Fibroblast of lung (primary cell): Measurements from ENCODE around the gene C7orf33. TPM values are rescaled to one million over a fixed set of nuclear protein-coding genes. Genes with fewer than 3 reads are reported as not detected.
"Not testable (repeated sequence)": the region's sequence is repeated elsewhere in the genome, so short reads cannot be mapped to it uniquely, and the experiment has no call there.

Experiments used
- DNase-seq, 2 donors: peaks; one replicate each; pipeline versions ENCODE4 v3.0.0 to v3.0.0-alpha.2; 2010; ENCODE audit warnings: low read depth in 2 of 2
- H2AFZ ChIP-seq: 2 replicates; pipeline ENCODE4 v1.5.1; 2012; ENCODE audit warnings: low read length, control low read depth, inconsistent platforms
- H3K27ac ChIP-seq: 2 replicates; pipeline ENCODE4 v1.5.1; 2011; ENCODE audit warnings: low read length, control low read depth; ENCODE audit not compliant: insufficient read depth
- H3K27me3 ChIP-seq: 2 replicates; pipeline ENCODE4 v1.5.1; 2011; ENCODE audit warnings: mild to moderate bottlenecking, low read length; ENCODE audit not compliant: control insufficient read depth, insufficient read depth
- H3K36me3 ChIP-seq: 2 replicates; pipeline ENCODE4 v1.5.1; 2011; ENCODE audit warnings: low read length; ENCODE audit not compliant: control insufficient read depth, insufficient read depth
- H3K4me1 ChIP-seq: 2 replicates; pipeline ENCODE4 v1.5.1; 2011; ENCODE audit warnings: low read length; ENCODE audit not compliant: control insufficient read depth, insufficient read depth; ENCODE audit errors: extremely low read depth
- H3K4me2 ChIP-seq: 2 replicates; pipeline ENCODE4 v1.5.1; 2011; ENCODE audit warnings: low read length, control low read depth; ENCODE audit not compliant: insufficient read depth; ENCODE audit errors: extremely low read depth
- H3K4me3 ChIP-seq, 4 experiments: fragments of 200-600 bp in 1 of 4; sonication (generic) in 1 of 4; replicated peaks in 1 of 4; 2 replicates each; pipeline ENCODE4 v1.5.1; 2011 to 2016; ENCODE audit warnings: low read length in 4 of 4, low read depth in 3 of 4, mild to moderate bottlenecking in 3 of 4, control low read depth in 2 of 4, inconsistent platforms in 1 of 4, mixed read lengths in 1 of 4; ENCODE audit not compliant: insufficient read depth in 1 of 4; ENCODE audit errors: control extremely low read depth in 1 of 4
- H3K79me2 ChIP-seq: 2 replicates; pipeline ENCODE4 v1.5.1; 2012; ENCODE audit warnings: mild to moderate bottlenecking, low read length, inconsistent platforms; ENCODE audit not compliant: control insufficient read depth, insufficient read depth
- H3K9ac ChIP-seq: 2 replicates; pipeline ENCODE4 v1.5.1; 2011; ENCODE audit warnings: mild to moderate bottlenecking, low read length, control low read depth; ENCODE audit not compliant: insufficient read depth
- H3K9me3 ChIP-seq: 2 replicates; pipeline ENCODE4 v1.5.1; 2012; ENCODE audit warnings: low read depth, low read length; ENCODE audit not compliant: control insufficient read depth, insufficient read depth
- H4K20me1 ChIP-seq: 2 replicates; pipeline ENCODE4 v1.5.1; 2011; ENCODE audit warnings: low read length; ENCODE audit not compliant: control insufficient read depth, insufficient read depth; ENCODE audit errors: extremely low read depth
- EZH2 ChIP-seq: IDR thresholded peaks from 2 replicates; pipeline ENCODE4 v1.5.1; 2012; ENCODE audit warnings: low read length, control low read depth, mild to moderate bottlenecking; ENCODE audit errors: missing control alignments
- polyA plus RNA-seq, 2 donors: library from polyadenylated mRNA; depleted of rRNA in 1 of 2; stranded (reverse) in 1 of 2; unstranded in 1 of 2; fragments of >200 nt; gene quantifications; 2 replicates each; pipeline ENCODE4 v1.2.1, GENCODE V29; 2011 to 2012; ENCODE audit warnings: missing spikeins in 1 of 2
- total RNA-seq: library from RNA; depleted of rRNA; stranded (reverse); fragments of >200 nt; gene quantifications from 2 replicates; pipeline ENCODE4 v1.2.1, GENCODE V29; 2014
- TF ChIP-seq, protein P1 (sequence below), 2 donors: IDR thresholded peaks in 1 of 2; conservative IDR thresholded peaks in 1 of 2; 1 replicate in 1 of 2; 2 replicates in 1 of 2; pipeline ENCODE4 v1.5.1; 2011 to 2012; ENCODE audit warnings: low read length in 2 of 2, control low read depth in 1 of 2, inconsistent platforms in 1 of 2, low read depth in 1 of 2, mild to moderate bottlenecking in 1 of 2

The C7orf33 gene
- total and polyA plus RNA-seq, 2 donors (not counting 1 experiment from before 2014, with no cell fraction given), result not detected

GRCh38 chr7:148571381-148571780 lies 19.2 kb upstream of the C7orf33 start:
- DNase-seq, result no peak
- H3K36me3 ChIP-seq, result no peaks in the 10 kb centered on the region
- H3K9me3 ChIP-seq, result no peaks in the 10 kb centered on the region
- H3K4me1 ChIP-seq, result no peaks in the 10 kb centered on the region
- H3K79me2 ChIP-seq, result no peaks in the 10 kb centered on the region
- no peak overlapping the region for H3K4me2 ChIP-seq
- H3K27me3 ChIP-seq, result no peaks in the 10 kb centered on the region
- no peaks in the 10 kb centered on the region for H4K20me1 ChIP-seq
- H3K9ac ChIP-seq, result no peak overlapping the region
- no peak overlapping the region for H2AFZ ChIP-seq
- no peak overlapping the region for H3K4me3 ChIP-seq
- H3K27ac ChIP-seq, result no peak overlapping the region
- TF ChIP-seq EZH2, result no peak
- TF ChIP-seq, protein P1, sequence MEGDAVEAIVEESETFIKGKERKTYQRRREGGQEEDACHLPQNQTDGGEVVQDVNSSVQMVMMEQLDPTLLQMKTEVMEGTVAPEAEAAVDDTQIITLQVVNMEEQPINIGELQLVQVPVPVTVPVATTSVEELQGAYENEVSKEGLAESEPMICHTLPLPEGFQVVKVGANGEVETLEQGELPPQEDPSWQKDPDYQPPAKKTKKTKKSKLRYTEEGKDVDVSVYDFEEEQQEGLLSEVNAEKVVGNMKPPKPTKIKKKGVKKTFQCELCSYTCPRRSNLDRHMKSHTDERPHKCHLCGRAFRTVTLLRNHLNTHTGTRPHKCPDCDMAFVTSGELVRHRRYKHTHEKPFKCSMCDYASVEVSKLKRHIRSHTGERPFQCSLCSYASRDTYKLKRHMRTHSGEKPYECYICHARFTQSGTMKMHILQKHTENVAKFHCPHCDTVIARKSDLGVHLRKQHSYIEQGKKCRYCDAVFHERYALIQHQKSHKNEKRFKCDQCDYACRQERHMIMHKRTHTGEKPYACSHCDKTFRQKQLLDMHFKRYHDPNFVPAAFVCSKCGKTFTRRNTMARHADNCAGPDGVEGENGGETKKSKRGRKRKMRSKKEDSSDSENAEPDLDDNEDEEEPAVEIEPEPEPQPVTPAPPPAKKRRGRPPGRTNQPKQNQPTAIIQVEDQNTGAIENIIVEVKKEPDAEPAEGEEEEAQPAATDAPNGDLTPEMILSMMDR (conservative IDR thresholded peaks at IDR 0.05 in 1 of 2, IDR thresholded peaks at IDR 0.05 in 1 of 2; ENCODE audit: low read depth in 1 of 2, low read length in 2 of 2), result no peak

DNA sequence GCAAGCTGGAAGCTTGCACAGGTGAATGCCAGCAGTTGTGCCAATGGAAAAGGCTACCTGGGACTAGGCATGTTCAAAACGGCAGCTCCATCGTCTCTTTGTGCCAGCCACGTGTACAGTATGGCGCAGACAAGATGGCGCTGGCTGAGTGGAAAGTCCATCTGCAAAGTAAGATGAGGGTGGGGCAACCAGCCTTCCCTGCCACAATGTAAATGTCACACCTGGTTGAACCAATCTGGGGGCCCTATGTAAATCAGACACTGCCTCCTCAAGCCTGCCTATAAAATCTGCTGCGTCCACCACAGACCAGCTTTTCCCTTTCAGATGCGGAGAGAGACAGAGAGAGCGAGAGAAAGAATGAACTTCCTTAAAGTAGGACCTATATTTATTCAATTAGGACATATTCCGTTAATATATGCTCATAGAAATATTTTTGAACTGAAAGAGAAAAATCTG lies 18.5 kb upstream of the C7orf33 start:
- H3K9me3 ChIP-seq, result no peaks in the 10 kb centered on the region
- TF ChIP-seq EZH2, result no peak
- TF ChIP-seq, protein P1 (conservative IDR thresholded peaks at IDR 0.05 in 1 of 2, IDR thresholded peaks at IDR 0.05 in 1 of 2; ENCODE audit: low read depth in 1 of 2, low read length in 2 of 2), result no peak
- no peaks in the 10 kb centered on the region for H4K20me1 ChIP-seq

DNA sequence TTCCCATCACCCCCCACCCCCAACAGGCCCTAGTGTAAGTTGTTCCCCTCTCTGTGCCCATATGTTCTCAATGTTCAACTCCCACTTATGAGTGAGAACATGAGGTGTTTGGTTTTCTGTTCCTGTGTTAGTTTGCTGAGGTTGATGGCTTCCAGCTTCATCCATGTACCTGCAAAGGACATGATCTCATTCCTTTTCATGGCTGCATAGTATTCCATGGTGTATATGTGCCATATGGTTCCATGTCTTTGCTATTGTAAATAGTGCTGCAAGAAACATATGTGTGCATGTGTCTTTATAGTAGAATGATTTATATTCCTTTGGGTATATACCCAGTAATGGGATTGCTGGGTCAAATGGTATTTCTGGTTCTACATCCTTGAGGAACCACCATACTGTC lies 17.0 kb upstream of the C7orf33 start:
- H3K36me3 ChIP-seq, H3K9ac ChIP-seq, H4K20me1 ChIP-seq, H2AFZ ChIP-seq, H3K4me1 ChIP-seq, DNase-seq, H3K27me3 ChIP-seq, H3K4me2 ChIP-seq, H3K4me3 ChIP-seq, H3K9me3 ChIP-seq, H3K79me2 ChIP-seq, H3K27ac ChIP-seq: not testable (repeated sequence)

More for the DNA sequence above, 18.5 kb upstream of the C7orf33 start:
- H2AFZ ChIP-seq, result no peak overlapping the region
- H3K27ac ChIP-seq, result no peak overlapping the region
- DNase-seq, result no peak
- H3K4me1 ChIP-seq, result no peaks in the 10 kb centered on the region
- H3K36me3 ChIP-seq, result no peaks in the 10 kb centered on the region
- H3K27me3 ChIP-seq, result no peaks in the 10 kb centered on the region
- no peak overlapping the region for H3K4me3 ChIP-seq
- H3K4me2 ChIP-seq, result no peak overlapping the region
- H3K79me2 ChIP-seq, result no peaks in the 10 kb centered on the region
- no peak overlapping the region for H3K9ac ChIP-seq
